HG02884 (cell line): ENCODE data around the gene ALOX15B.

Source experiments
- ATAC-seq: cut with Tn5 transposase; IDR thresholded peaks from one replicate; pipeline ENCODE4 v1.9.1; 2021; ENCODE audit warnings: mild to moderate bottlenecking, moderate library complexity; ENCODE audit not compliant: unreplicated experiment

The ALOX15B gene

GRCh38 chr17:8079291-8080207 is 40.7 kb downstream of the ALOX15B start:
- ATAC-seq: no peak

- no peak for ATAC-seq
These were observed 41.4 kb downstream of the ALOX15B start for GRCh38 chr17:8080208-8080798.

DNA sequence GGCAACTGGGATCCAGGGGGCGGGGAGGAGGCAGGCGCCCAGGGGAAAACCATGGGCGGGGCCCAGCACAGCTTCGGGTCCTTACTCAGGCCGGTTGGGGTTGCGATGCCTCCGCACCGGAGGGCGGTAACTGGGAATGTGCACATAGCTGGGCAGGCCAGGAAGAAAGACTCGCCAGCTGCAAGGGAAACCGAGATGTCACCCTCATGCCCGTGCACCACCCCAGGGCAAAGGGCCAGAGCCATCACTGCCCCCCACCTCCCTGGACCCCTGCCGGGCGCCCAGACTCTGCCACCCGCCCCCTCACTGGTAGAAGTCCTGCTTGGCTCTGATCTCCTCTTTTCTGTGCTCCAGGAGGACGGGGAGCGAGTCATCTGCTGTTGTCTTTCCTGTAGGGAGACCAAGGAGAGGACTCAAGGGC is 42.0 kb downstream of the ALOX15B start:
- ATAC-seq: no peak

DNA sequence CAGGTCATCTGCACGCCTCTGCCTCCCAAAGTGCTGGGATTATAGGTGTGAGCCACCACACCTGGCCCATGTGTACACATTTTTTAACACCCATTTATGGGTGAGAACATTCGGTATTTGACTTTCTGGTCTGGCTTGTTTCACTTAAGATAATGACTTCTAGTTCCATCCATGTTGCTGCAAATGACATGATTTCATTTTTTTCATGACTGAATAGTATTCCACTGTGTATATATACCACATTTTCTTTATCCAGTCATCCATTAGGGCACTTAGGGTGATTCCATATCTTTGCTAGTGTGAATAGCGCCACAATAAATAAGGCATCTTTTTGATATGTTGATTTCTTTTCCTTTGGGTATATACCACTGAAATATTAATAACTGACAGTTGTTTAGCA is 43.0 kb downstream of the ALOX15B start:
- no peak for ATAC-seq

- ATAC-seq: no peak
These were observed 43.4 kb downstream of the ALOX15B start for GRCh38 chr17:8082292-8082691.

GRCh38 chr17:8084250-8084649 is 45.4 kb downstream of the ALOX15B start:
- no peak for ATAC-seq

DNA sequence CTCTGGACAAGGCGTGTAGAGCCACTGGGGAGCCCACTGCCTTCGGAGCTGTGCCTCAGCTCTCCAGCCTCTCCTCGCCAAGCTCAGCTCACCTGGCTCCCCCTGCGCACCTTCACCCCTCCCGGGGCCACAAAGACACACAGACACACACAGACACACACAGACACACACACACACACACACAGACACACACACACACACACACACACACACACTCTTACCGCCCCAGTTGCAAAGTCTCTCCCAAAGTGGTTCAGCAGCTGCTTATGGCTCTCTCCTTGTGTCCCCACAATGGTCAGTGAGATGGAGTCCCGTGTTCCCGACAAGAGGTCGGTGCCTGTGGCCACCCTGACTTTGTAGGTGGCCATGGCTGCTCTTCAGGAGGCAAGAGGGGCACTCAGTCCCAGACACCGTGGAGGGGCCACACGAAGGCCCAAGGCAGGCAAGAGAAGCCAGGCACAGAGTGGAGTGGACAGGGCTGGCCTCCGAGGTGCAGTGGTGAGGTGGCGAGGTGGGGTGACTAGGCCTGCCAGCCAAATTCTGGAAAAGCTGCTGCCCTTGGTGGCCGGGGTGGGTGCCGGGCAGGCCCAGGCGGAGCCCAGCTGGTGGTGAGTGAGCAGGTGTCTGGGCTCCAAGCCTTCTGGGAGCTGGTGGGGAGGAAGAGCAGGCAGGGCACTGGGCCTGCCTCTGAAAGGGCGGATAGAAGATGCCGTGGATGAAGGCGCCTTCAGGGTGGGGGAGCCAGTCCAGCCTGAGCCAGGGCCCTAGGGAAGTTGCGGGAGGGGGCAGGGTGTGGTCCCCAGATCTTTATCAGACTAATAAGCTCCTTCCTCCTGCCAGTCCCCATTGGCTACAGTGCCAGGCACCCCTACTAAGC is 48.5 kb downstream of the ALOX15B start, which contains the start of gene ALOX12B:
Gene ALOX12B, minus strand, starts transcription at position 642 of the 877 bp plus-strand sequence. Its CDS starts 274 bp downstream, at position 368.
- ATAC-seq: no peak

DNA sequence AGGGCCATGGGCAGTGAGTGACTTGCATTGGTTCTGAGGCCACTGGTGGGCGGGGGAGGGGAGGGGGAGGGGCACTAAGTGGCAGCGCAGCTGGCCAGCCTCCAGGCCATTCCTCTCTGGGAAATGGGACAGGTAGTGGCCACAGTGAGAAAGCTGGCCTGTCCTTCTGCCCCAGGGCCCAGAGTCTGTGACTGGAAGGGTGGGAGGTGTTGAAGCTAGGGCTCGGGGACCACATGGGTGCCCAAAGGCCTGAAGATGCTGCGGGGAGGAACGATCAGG is 49.0 kb downstream of the ALOX15B start:
- ATAC-seq: no peak

DNA sequence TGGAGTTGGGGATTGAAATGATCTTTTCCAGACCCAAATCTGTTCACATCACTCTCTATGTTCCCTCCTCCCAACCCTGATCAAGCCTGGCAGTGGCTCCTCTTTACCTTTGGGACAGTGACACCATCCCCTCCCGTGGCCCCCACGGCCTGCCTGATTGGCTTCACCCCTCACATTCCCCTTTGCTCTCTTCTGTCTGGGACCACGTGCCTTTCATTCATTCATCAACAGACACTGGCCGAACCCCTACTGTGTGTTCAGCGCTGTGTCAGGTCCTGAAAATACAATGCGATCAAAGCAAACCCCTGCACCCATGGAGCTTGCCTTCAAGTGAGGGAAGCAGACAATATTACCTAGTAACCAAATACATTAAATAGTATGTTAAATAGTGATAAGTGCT is 50.9 kb downstream of the ALOX15B start:
- ATAC-seq: no peak

GRCh38 chr17:8091033-8091687 is 52.3 kb downstream of the ALOX15B start:
- ATAC-seq: no peak

DNA sequence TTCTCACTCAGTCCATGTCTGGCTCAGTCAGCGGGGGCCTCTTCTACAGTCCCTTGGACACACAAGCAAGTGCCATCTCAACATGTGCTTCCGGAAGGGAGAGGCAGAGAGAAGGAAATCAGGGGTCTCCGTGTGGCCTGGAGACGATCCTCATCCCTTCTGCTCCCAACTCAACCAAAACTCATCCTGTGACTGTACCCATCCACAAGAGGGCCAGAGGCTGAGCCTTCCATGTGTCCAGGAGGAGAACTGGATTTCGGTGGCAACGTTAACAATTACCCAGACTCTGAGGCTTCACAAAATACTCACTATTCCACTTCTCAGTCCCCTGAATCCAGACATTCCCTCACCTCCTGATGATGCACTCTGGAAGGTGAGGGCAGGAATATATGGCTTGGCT is 56.5 kb downstream of the ALOX15B start:
- ATAC-seq: no peak

GRCh38 chr17:8096541-8096940 is 57.7 kb downstream of the ALOX15B start:
- ATAC-seq: no peak
